HG02870 (cell line): Measurements from ENCODE around the gene ATCAY.

Experiments used
- ATAC-seq: cut with Tn5 transposase; IDR thresholded peaks from one replicate; pipeline ENCODE4 v1.9.1; 2021; ENCODE audit warnings: mild to moderate bottlenecking, moderate library complexity; ENCODE audit not compliant: unreplicated experiment

The ATCAY gene, protein sequence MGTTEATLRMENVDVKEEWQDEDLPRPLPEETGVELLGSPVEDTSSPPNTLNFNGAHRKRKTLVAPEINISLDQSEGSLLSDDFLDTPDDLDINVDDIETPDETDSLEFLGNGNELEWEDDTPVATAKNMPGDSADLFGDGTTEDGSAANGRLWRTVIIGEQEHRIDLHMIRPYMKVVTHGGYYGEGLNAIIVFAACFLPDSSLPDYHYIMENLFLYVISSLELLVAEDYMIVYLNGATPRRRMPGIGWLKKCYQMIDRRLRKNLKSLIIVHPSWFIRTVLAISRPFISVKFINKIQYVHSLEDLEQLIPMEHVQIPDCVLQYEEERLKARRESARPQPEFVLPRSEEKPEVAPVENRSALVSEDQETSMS

GRCh38 chr19:3880471-3881271 lies at the start of gene ATCAY:
ATCAY (plus strand) TSS chr19:3880685; CDS start chr19:3885768, 5,083 bp downstream.
- ATAC-seq: no peak

GRCh38 chr19:3831601-3832000 lies 48.9 kb upstream of the ATCAY start:
- no peak for ATAC-seq

- ATAC-seq: no peak
These were observed 48.5 kb upstream of the ATCAY start for GRCh38 chr19:3832001-3832400.

DNA sequence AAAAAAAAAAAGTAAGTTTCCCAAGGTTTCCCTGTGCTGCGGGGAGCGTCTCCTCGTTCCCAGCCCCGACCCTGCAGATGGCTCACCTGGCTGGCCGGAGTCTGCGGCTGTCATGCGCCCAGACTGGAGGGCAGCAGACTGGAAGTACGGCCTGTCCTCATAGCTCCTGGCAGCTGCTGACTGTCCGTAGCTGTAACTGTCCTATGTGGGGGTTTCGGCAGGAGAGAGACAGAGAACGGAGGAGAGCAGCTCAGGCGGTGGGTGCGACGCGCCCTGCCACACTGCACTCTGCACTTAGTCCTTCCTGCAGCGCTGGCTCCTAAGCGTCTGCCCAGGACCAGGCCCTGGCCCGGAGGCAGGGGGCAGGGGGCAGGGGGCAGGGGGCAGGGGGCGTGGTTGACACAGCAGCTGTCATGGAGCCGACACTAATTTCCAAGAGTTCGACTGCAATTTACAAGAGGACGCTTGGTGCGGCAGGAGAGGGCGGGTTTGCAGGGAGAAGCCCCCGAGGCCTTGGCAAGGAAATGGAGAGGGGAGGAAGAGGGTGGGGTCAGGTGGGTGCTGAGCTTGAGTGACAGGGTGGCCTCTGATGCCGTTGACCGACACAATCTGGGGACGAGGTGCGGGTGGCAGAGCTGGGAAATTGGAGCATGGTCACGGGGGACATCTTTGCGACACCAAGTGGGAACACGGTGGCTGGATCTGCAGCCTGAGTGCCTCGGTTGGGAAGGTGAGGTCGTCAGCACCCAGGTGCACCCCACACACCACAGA lies 46.7 kb upstream of the ATCAY start:
- ATAC-seq: no peak

DNA sequence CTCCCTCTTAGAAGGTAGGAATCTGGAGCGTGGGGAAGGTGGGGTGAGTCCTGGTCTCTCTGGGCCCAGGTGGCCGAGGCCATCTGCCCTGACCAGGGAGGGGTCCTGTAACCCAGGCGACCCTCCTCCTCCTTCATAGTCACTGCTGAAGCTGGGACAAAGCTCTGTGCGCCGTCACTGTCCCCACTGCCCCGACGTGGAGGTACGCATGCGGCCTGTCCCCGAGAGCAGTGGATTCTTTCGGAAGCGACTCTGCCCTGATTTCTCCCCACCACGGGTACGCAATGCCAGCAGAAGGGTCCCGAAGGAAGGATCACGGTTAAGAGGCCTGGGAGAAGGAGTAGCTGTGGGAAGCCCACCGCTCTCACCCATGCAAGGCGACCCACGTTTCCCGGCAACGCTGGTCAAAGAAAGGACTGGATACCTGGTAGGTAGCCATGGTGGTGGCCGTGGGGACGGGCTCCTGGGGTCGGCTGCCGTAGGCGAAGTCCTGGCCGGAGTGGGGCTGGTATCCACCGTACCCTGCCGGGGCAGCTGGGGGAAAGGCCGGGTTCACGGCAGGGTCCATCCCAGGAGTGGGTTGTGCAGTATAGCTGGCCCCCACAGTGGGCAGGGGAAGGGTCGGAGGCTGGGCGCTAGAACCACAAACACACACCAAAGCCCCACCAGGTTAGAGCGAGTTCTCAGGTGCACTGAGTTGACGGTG lies 46.0 kb upstream of the ATCAY start:
- no peak for ATAC-seq

- ATAC-seq: no peak
These were observed 45.4 kb upstream of the ATCAY start for GRCh38 chr19:3835055-3835435.

DNA sequence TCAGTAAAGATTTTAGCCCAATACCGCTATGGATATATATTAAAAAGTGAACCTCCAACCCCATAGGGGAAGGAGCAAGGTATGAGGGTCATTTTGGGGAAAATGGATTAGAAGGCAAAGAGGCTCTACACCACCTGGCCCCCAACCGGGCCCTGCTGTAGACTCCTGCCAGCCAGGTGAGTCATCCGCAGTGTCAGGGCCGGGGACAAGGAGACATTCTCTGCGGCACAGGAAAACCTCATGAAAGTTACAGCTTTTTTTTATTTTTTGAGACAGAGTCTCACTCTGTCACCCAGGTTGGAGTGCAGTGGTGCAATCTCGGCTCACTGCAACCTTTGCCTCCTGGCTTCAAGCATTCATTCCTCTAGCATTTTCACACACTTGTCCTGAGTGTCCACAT lies 43.6 kb upstream of the ATCAY start:
- no peak for ATAC-seq

DNA sequence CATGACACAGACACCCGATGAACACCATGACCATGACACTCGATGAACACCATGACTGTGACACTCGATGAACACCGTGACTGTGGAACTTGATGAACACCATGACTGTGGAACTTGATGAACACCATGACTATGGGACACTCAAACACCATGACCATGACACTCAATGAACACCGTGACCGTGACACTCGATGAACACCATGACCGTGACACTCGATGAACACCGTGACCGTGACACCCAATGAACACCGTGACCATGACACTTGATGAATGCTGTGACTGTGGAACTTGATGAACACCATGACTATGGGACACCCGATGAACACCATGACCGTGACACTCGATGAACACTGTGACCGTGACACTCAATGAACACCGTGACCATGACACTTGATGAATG lies 43.2 kb upstream of the ATCAY start:
- ATAC-seq: no peak

DNA sequence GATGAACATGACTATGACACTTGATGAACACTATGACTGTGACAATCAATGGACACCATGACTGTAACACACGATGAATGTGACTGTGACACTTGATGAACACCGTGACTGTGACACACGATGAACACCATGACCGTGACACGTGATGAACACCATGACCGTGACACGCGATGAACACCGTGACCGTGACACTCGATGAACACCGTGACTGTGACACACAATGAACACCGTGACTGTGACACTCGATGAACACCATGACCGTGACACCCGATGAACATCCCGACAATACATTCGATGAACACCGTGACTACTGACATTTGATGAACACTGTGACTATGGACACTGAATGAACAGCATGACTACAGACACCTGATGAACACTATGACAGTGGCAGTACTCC lies 42.6 kb upstream of the ATCAY start:
- ATAC-seq: no peak

- ATAC-seq: no peak
These were observed 41.8 kb upstream of the ATCAY start for GRCh38 chr19:3838661-3839060.

DNA sequence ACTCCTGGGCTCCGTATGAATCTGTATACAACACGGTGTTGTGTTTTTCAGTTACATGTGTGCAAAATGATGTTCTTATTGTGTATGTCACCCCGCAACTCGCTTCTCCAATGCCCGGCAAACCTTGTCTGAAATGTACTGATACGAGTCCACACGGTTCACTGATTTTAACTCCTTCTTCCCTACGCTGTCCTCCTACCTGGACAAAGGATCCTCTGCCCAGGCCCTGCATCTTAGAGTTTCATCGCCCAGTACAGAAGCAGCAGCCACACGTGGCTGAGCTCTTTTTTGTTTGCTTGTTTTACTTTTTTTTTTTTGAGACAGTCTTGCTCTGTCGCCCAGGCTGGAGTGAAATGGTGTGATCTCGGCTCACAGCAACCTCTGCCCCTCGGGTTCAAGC lies 40.5 kb upstream of the ATCAY start:
- no peak for ATAC-seq

DNA sequence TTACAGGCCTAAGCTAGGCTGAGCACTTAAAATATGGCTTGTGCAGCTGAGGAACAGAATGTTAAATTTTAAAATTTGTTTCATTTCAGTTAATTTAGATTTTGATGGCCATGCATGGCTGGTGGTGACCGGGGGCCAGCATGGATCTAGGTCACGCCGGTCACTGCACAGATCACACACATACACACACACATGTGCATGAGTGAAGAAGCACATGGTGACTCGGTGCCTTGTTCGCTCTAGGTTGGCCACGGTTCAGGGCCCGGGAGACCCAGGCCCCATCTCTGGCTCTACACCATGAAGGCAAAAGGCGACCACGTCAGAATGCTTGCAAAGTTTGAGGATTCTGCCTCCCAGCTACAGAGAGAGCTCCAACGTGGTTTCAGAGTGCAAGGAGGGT lies 39.7 kb upstream of the ATCAY start:
- ATAC-seq: no peak

- no peak for ATAC-seq
These were observed 37.5 kb upstream of the ATCAY start for GRCh38 chr19:3842948-3843347.

GRCh38 chr19:3844596-3844995 lies 35.9 kb upstream of the ATCAY start:
- no peak for ATAC-seq

- ATAC-seq: no peak
These were observed 31.4 kb upstream of the ATCAY start for GRCh38 chr19:3849092-3849491.

GRCh38 chr19:3849787-3850186 lies 30.7 kb upstream of the ATCAY start:
- no peak for ATAC-seq

DNA sequence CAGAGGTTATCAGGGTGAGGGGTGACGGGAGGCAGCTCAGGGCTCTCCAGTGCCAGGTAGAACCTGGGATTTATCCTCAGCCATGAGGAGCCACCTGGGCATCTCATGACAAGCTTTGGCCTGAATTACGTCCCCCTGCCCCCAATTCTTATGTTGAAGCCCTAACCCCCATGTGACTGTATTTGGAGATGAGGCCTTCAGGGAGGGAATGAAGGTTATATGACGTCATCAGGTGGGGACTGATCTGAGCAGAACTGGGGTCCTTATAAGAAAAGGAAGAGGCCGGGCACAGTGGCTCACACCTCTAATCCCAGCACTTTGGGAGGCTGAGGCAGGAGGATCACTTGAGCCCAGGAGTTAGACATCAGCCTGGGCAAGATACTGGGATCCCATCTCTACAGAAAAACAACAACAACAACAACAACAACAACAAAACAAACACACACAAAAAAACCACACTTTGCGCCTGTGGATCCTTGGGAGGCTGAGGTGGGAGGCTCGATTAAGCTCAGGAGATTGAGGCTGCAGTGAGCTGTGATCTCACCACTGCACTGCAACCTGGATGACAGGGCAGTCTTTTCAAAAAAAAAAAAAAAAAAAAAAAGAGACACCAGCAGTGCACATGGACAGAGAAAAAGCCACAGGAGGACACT lies 30.0 kb upstream of the ATCAY start:
- no peak for ATAC-seq

DNA sequence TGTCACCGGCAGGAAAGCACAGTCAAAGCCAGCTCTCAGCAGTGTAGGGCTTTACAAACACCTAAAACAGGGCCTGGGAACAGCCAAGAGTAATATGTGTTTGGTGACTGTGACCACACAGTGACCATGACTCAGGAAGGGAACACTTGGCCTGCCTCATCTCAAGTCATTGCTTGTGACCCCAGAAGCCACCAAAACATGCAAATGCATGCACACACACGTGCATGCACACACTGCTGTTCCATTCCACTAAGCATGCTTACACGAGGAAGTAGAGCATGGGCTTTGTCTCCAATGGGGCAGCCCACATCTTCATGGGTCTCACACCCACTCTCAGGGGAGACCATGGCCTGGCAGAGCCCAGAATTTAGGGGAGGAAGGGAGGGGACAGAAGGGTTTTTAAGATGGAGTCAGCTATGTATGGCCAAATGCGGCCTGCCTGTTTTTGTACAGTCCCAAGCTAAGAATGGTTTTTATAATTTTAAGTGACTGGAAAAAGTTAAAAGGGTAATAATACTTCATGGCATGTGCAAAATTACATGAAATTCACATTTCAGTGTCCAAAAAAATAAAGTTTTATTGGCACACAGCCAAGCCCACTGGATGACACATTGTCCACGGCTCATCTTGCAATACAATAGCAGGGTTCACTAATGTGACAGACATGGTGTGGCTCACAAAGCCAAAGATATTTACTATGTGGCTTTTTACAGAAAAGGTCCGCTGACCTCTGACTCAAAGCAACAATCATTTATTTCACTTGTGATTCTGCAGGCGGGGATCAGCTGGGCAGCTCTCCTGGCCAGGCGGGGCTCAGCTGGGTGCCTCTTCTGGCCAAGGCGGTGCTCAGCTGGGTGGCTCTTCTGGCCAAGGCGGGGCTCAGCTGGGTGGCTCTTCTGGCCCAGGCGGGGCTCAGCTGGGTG lies 29.0 kb upstream of the ATCAY start:
- no peak for ATAC-seq

DNA sequence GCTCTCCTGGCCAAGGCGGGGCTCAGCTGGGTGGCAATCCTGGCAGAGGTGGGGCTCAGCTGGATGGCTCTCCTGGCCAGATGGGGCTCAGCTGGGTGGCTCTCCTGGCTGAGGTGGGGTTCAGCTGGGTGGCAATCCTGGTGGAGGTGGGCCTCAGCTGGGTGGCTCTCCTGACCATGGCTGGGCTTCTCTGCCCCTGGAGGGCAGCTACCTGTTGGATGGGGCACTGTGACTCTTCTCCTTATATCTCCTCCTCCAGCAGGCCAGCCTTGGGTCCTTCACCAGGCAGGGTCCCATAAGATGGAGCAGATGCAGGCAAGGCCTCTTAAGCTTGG lies 28.3 kb upstream of the ATCAY start:
- no peak for ATAC-seq
